Mucosa of stomach (tissue), 1 donor: ENCODE results near the gene OCA2.
"Not testable (repeated sequence)": the region's sequence is repeated elsewhere in the genome, so short reads cannot be mapped to it uniquely, and the experiment has no call there.

Source experiments
- H3K27me3 ChIP-seq: one replicate; pipeline ENCODE4 v1.7.0; 2013; ENCODE audit warnings: mild to moderate bottlenecking, low read length; ENCODE audit not compliant: control insufficient read depth, insufficient read depth
- H3K36me3 ChIP-seq: one replicate; pipeline ENCODE4 v1.7.0; 2013; ENCODE audit warnings: low read length; ENCODE audit not compliant: control insufficient read depth, insufficient read depth
- H3K4me1 ChIP-seq: one replicate; pipeline ENCODE4 v1.7.0; 2013; ENCODE audit warnings: mild to moderate bottlenecking, low read length; ENCODE audit not compliant: control insufficient read depth, insufficient read depth
- H3K4me3 ChIP-seq: one replicate; pipeline ENCODE4 v1.7.0; 2013; ENCODE audit warnings: low read length
- H3K9ac ChIP-seq: one replicate; pipeline ENCODE4 v1.7.0; 2013; ENCODE audit warnings: mild to moderate bottlenecking, low read length, moderate library complexity
- H3K9me3 ChIP-seq: one replicate; pipeline ENCODE4 v1.7.0; 2013; ENCODE audit warnings: mild to moderate bottlenecking, low read length, moderate library complexity; ENCODE audit not compliant: control insufficient read depth
- donor health status: Pancreatic carcinoma.

OCA2 gene

GRCh38 chr15:27768732-27769475 lies 330.2 kb downstream of the OCA2 start:
- Histone ChIP-seq H3K36me3 (no peaks in the 10 kb centered on the region), H3K9ac (no peak overlapping the region), H3K4me3 (no peak overlapping the region), H3K27me3 (no peaks in the 10 kb centered on the region), H3K9me3 (no peaks in the 10 kb centered on the region), H3K4me1 (no peaks in the 10 kb centered on the region)

GRCh38 chr15:27767918-27768640 lies 331.0 kb downstream of the OCA2 start:
- Histone ChIP-seq H3K9me3 (no peaks in the 10 kb centered on the region), H3K36me3 (no peaks in the 10 kb centered on the region), H3K9ac (no peak overlapping the region), H3K4me1 (no peaks in the 10 kb centered on the region), H3K27me3 (no peaks in the 10 kb centered on the region), H3K4me3 (no peak overlapping the region)

- H3K4me3 ChIP-seq, H3K27me3 ChIP-seq, H3K4me1 ChIP-seq, H3K36me3 ChIP-seq, H3K9me3 ChIP-seq, H3K9ac ChIP-seq: not testable (repeated sequence)
Observed at GRCh38 chr15:27767430-27767829, 331.7 kb downstream of the OCA2 start.

GRCh38 chr15:27764339-27764738 lies 334.8 kb downstream of the OCA2 start:
- no peaks in the 10 kb centered on the region for H3K36me3 ChIP-seq
- H3K9me3 ChIP-seq: no peaks in the 10 kb centered on the region
- H3K27me3 ChIP-seq: no peaks in the 10 kb centered on the region
- H3K9ac ChIP-seq: no peak overlapping the region
- no peak overlapping the region for H3K4me3 ChIP-seq
- H3K4me1 ChIP-seq: no peaks in the 10 kb centered on the region

- no peak overlapping the region for H3K9ac ChIP-seq
- no peaks in the 10 kb centered on the region for H3K9me3 ChIP-seq
- H3K27me3 ChIP-seq: no peaks in the 10 kb centered on the region
- no peaks in the 10 kb centered on the region for H3K4me1 ChIP-seq
- H3K36me3 ChIP-seq: no peaks in the 10 kb centered on the region
- H3K4me3 ChIP-seq: no peak overlapping the region
Observed at GRCh38 chr15:27763514-27763913, 335.6 kb downstream of the OCA2 start.

GRCh38 chr15:27762471-27762870 lies 336.6 kb downstream of the OCA2 start:
- no peaks in the 10 kb centered on the region for H3K4me1 ChIP-seq
- no peaks in the 10 kb centered on the region for H3K27me3 ChIP-seq
- no peaks in the 10 kb centered on the region for H3K9me3 ChIP-seq
- no peak overlapping the region for H3K4me3 ChIP-seq
- H3K36me3 ChIP-seq: no peaks in the 10 kb centered on the region
- H3K9ac ChIP-seq: no peak overlapping the region

- Histone ChIP-seq H3K9me3 (no peaks in the 10 kb centered on the region), H3K36me3 (no peaks in the 10 kb centered on the region), H3K27me3 (no peaks in the 10 kb centered on the region), H3K9ac (no peak overlapping the region), H3K4me1 (no peaks in the 10 kb centered on the region), H3K4me3 (no peak overlapping the region)
Observed at GRCh38 chr15:27757052-27757451, 342.1 kb downstream of the OCA2 start.

- no peaks in the 10 kb centered on the region for H3K4me1 ChIP-seq
- H3K27me3 ChIP-seq: no peaks in the 10 kb centered on the region
- H3K9me3 ChIP-seq: no peaks in the 10 kb centered on the region
- H3K4me3 ChIP-seq: no peak overlapping the region
- no peak overlapping the region for H3K9ac ChIP-seq
- no peaks in the 10 kb centered on the region for H3K36me3 ChIP-seq
Observed at GRCh38 chr15:27752691-27753090, 346.4 kb downstream of the OCA2 start.

- no peak overlapping the region for H3K4me3 ChIP-seq
- no peaks in the 10 kb centered on the region for H3K27me3 ChIP-seq
- no peaks in the 10 kb centered on the region for H3K4me1 ChIP-seq
- no peak overlapping the region for H3K9ac ChIP-seq
- no peaks in the 10 kb centered on the region for H3K9me3 ChIP-seq
- no peaks in the 10 kb centered on the region for H3K36me3 ChIP-seq
Observed at GRCh38 chr15:27747997-27748396, 351.1 kb downstream of the OCA2 start.

- Histone ChIP-seq H3K9ac (no peak overlapping the region), H3K9me3 (no peaks in the 10 kb centered on the region), H3K4me3 (no peak overlapping the region), H3K4me1 (no peaks in the 10 kb centered on the region), H3K36me3 (no peaks in the 10 kb centered on the region), H3K27me3 (no peaks in the 10 kb centered on the region)
Observed at GRCh38 chr15:27746401-27746955, 352.6 kb downstream of the OCA2 start.

- H3K4me3 ChIP-seq: no peak overlapping the region
Observed at GRCh38 chr15:27744641-27745040, 354.5 kb downstream of the OCA2 start.

GRCh38 chr15:27743638-27744037 lies 355.5 kb downstream of the OCA2 start:
- H3K9me3 ChIP-seq: no peaks in the 10 kb centered on the region
- no peaks in the 10 kb centered on the region for H3K4me1 ChIP-seq
- no peaks in the 10 kb centered on the region for H3K36me3 ChIP-seq

More at GRCh38 chr15:27744641-27745040, 354.5 kb downstream of the OCA2 start:
- no peaks in the 10 kb centered on the region for H3K36me3 ChIP-seq
- H3K9me3 ChIP-seq: no peaks in the 10 kb centered on the region
- no peaks in the 10 kb centered on the region for H3K4me1 ChIP-seq
- no peak overlapping the region for H3K9ac ChIP-seq
- no peaks in the 10 kb centered on the region for H3K27me3 ChIP-seq

More at GRCh38 chr15:27743638-27744037, 355.5 kb downstream of the OCA2 start:
- no peak overlapping the region for H3K9ac ChIP-seq
- no peaks in the 10 kb centered on the region for H3K27me3 ChIP-seq
- no peak overlapping the region for H3K4me3 ChIP-seq
